Panc1 (cell line): Measurements from ENCODE around the gene CTNND2.

ENCODE experiments used
- CTCF ChIP-seq: fragments of 450-650 bp; IDR thresholded peaks from 2 replicates; pipeline ENCODE4 v1.5.1; 2017; ENCODE audit warnings: mild to moderate bottlenecking
- POLR2AphosphoS5 ChIP-seq: IDR thresholded peaks from 2 replicates; pipeline ENCODE4 v1.6.1; 2012; ENCODE audit warnings: mild to moderate bottlenecking, low read depth, low read length, moderate library complexity
- SIN3A ChIP-seq: IDR thresholded peaks from 2 replicates; pipeline ENCODE4 v1.6.1; 2012; ENCODE audit warnings: low read depth, mild to moderate bottlenecking, low read length, moderate library complexity, borderline replicate concordance; ENCODE audit not compliant: insufficient read depth

- TF ChIP-seq CTCF (no peak), POLR2AphosphoS5 (no peak), SIN3A (no peak)
Observed at GRCh38 chr5:11069041-11069440, 835.2 kb downstream of the CTNND2 start.
